ENCODE measurements around the gene ZNF398.

ZNF398 gene

DNA sequence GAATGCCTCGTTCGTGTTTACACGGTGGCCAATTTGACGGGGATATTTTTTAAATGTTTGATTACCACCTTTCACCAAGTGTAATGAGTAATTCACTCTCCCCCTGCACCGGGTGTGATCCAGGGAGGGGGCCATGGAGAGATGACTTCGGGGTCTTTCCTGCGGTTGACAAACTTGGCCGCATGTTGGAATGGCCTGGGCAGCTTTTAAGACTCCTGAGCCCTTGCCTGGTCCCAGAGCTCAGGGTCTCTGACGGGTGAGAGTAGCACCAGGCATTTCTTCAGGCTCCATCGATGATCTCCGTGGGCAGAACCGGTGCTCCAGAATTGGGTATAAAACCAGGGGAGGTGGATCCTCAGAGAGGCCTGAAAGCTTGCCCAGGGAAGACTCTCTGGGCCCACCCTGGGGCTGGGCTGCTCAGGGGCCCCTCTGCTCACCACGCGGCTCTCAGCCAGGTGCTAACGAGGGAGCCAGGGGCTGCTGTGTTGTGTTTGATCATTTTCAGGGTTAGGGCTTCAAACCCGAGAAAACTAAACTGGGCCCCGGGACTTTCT is 49.0 kb downstream of the ZNF398 start:
- DNase-seq (ENCODE audit: low read depth in 2 of 2): no peak

DNA sequence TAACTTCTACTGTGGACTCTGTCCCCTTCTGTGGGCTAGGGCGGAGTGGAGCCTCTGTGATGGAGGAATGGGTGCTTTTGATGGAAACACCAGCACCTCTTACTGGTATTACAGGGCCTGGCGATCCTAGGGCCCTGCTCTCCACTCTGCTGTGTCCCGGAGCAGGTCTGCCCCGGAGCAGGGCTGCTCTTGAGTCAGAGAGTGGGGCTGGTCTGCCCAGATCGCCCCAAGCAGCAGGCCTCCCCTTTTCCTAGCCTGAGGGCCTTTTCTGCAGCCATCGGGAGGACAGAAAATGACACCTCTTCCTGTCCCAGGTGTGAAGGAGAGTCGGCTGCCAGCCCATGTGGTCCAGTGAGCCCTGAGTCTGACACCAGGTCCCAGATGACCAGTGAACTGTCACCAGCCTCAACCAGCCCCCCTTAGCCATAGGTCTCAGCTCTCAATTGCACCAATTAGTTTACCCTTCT is 49.5 kb downstream of the ZNF398 start:
- no peak for DNase-seq (ENCODE audit: low read depth in 2 of 2)

DNA sequence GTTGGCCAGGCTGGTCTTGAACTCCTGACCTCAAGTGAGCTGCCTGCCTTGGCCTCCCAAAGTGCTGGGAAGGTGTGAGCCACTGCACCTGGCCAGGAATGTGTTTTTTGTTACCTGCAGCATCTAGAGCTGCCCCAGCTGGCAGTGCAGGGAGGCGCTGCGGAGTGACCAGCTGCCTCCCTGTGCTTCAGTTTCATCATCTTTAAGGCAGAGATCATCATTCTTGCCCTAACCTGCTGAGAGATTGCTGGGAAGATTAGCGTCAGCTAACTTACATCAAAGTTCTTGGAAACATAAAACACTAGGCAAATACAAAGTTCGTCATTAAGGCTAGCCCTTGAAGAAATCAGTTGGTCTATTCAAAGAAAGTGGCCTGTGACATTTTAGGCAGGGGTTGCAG is 50.4 kb downstream of the ZNF398 start:
- DNase-seq (ENCODE audit: low read depth in 2 of 2): no peak

DNA sequence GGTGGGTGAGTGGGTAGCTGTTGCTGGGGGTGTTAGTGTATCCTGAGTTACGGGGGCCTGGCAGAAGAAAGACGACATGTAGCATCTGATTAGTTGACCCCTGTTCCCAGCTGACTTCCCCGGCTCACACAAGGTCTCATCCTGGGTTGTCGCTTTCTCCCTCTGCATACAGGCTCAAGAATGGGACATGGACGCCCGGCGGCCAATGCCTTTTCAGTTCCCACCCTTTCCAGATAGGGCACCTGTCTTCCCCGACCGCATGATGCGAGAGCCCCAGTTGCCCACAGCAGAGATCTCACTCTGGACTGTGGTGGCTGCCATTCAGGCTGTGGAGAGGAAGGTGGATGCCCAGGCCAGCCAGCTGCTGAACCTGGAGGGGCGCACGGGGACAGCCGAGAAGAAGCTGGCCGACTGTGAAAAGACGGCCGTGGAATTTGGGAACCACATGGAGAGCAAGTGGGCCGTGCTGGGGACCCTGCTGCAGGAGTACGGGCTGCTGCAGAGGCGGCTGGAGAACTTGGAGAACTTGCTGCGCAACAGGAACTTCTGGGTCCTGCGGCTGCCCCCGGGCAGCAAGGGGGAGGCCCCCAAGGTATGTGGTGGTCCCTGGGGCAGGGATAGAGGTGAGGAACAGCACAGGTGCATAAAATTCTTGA is 51.0 kb downstream of the ZNF398 start:
- no peak for DNase-seq (ENCODE audit: low read depth in 2 of 2)

DNA sequence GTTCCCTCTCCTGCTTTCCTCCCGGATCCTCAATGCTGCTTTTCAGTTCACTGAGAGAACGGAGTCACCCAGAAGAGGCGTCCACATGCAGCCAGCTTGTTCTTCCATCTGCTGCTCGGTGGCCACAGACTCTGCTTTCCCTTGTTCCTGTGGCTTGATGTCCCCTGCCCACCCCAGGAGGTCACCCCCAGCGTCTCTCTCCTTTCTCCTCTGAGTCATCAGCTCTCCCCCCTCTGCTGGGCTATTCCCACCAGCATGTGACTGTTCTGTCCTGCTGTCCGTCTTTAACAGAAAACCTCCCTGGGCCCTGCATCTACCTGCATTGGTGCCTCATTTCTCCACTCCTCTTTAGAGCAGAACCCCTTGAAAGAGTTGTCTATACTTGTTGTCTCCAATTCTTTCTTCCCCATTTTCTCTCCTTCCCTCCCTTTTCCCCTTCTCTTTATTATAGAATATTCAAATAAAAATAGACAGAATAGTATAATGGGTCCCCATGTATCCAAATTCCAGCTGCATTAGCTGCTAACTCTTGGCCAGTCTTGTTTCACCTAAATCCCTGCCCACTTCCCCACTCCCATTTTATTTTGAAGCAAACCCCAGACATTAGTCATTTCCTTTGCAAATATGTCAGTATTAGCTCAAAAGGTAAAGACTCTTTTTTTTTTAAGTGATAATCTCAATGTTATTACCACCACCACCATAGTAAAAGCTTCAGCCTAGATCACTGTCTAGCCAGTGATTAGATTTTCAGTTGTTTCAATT is 52.2 kb downstream of the ZNF398 start:
- DNase-seq (ENCODE audit: low read depth in 2 of 2): no peak

DNA sequence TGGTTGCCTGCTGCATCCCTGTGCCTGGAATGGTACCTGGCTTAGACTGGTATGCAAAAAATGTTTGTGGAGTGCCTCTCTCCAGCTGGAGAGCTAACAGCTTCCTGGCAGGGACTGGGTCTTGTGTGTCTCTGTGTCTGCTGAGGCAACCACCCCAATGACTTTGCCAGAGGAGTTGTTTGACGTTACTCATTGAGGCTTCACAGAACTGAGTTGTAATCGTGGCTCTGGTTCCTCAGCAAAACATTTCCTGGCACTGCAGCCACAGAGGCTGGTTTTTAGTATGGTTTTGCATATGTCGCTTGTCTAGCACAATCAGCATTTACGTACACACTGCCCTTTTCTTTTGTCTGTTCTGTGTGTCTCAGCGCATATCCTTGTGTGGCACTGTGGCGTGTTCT is 55.6 kb downstream of the ZNF398 start:
- peak in 1 of 2 donors; percentile 25 for DNase-seq (ENCODE audit: low read depth in 2 of 2)

DNA sequence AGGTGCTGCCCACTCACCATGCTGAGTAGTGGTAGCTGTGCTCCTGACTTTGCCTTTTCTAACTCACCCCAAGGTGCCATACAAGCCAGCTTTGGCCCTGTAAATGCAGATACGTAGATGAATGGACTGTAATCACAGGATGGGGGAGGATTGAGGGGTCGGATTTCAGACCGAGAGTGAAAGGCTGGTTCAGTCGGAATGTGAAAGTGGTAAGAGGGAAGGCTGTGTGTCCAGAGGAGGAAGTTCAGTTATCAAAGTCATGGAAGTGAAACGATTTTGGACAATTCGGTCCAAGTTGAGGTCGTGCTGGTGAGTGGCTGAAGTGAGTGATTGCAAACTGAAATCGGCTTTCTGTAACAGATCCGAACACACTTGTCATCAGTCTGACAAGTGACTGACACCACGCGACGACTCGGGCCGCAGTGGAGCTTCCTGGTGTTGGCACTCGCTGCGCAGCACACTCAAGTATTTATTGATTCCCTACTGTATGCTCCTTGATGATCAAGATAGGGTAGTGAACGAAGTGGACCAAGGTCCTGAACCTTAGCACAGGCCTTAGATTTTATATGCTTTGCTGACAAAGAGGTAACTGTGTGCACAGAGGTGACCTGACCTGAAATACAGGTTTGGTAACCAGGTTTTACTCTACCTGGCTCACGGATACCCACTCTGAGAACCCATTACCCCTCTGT is 58.6 kb downstream of the ZNF398 start:
- no peak for DNase-seq (ENCODE audit: low read depth in 2 of 2)

DNA sequence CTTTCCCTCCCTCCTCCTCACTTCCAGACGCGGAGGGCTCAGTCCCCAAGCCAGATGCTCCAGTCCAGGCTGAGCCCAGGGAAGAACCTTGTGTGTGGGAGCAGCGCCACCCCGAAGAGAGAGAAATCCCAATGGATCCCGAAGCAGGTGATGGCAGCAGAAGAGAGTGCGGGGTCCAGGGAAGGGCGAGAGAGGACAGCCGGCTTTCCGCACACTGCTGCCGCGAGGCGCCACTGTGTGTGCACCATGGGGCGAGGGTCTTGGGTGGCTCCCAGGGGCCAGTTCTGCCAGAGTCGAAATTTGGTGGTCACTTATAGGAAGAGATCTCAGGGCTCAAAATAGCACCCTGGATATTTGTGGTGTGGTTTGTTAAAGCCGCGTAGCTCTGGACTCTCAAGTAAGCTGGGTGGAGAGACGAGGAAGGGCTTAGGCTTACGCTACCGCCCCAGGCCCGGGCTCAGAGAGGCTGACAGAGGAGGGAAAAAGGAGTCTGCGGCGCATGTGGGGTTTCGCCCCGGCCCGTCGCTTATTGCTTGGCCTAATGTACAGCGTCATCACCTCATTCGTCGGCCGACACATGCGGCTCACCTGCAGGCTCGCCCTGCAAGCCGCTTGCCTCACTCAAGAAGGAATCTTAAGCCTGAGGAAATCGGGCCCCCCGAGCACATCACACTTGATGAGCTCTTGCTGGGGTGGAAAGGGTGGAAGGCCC is 60.2 kb downstream of the ZNF398 start:
- no peak for DNase-seq (ENCODE audit: low read depth in 2 of 2)

DNA sequence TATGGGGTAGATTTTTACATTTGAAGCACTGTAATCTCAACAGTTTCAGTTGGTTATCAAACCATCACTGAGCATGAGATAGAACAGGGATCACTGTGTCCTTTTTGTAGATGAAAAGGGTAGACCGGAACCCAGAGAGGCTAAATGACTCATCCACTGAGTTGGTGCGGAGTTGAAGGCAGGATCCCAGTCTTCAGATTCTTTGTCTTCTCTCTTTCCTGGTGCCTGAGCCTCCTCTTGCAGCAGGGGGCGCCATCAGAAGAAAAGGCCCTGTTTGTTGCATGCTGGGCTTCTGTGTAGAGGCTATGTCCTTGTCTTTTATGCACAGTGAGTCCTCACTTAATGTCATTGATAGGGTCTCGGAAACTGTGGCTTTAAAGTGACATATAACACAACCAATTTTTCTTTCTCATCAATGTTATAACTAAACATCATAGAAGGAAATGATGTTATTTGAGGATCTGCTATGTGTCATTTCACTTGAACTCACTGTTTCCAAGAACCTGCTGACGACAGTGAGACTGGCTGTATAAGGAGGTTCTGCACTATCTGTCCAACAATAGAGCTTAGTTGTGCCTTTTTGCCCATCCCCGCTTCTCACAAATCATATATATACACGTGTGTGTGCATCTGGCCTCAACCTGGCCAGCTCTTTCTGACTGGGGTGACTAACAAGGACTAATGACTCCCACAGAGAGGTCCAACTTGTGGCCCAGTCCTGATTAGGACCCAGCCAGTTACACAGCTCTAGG is 62.4 kb downstream of the ZNF398 start:
- DNase-seq (ENCODE audit: low read depth in 2 of 2): peak; percentile 83 to 88

DNA sequence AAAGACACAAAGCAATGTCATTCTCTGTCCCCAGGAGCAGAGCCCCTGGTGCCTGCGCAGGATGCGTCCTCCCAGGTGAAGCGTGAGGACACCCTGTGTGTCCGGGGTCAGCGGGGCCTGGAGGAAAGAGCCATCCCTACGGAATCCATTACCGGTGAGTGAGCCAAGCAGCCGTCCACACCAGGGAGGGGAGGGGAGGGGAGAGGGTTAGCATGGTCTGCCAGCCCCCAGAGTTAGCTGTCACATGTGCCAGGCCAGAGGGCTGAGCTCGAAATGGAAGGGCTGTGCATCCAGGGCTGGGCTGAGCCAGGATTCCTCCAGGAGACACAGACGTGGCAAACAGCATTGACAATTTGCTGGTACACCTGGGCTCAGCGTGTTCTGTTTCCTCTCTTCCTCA is 63.3 kb downstream of the ZNF398 start:
- no peak for DNase-seq (ENCODE audit: low read depth in 2 of 2)

DNA sequence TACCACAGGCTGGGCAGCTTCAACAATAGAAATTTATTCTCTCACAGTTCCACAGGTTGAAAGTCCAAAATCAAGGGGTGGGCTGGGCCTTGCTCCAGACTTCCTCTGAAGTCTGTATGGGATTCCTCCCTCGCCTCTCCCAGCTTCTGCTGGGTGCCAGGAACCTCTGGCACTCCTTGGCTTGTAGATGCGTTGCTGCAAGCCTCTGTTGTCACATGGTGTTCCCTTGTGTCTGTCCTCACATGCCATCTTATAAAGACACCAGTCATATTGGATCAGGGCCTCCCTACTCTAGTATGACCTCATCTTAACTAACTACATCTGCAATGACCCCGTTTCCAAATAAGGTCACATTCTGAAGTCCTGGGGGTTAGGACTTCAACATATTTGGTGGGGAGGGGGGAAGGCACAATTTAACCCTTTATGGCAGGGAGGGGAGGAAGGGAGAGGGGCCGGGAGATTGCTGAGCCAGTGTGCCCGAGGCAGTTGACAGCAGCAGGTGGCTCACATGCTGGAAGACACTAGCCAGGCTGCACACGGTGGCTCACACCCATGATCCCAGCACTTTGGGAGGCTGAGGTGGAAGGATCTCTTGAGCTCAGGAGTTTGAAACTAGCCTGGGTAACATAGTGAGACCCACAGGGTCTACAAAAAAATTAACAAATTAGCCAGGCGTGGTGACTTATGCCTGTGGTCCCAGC is 66.9 kb downstream of the ZNF398 start:
- DNase-seq (ENCODE audit: low read depth in 2 of 2): no peak

DNA sequence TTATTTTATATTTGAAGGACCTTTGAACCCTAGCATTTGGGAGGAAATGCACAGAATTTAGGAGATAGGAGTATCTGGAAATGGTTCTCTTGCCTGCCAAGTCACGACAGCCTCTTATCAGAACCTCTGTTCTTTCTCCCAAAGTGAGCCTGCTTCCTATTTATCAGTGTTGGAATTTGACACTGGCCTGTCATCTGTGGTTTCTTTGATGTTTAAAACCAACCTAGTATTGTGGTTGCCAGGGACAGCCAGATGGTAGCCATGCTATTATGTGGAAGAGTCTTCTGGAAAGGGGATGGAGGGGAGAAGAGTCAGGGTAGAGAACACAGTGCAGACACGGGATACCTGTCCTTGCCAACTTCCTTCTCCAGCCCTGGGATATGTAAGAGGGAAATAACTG is 69.1 kb downstream of the ZNF398 start:
- DNase-seq (ENCODE audit: low read depth in 2 of 2): no peak

DNA sequence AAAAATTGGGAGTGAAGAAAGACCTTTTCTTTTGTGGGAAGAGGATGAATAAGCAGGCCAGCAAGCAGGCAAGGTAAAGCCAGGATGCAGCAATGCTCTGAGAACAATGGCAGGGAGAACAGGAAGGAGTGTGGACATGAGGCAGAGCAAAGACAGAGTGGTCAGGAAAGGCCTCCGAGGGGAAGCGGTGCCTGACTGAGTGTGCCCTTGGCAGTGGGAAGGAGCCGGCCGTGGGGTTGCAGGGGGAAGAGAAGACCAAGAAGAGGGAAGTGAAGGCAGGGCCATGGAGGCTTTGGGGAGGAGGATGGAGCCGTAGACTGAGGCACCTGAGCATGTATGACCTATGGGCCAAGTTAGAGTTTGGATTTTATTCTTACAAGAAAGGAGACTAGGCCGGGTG is 70.3 kb downstream of the ZNF398 start:
- DNase-seq (ENCODE audit: low read depth in 2 of 2): no peak

DNA sequence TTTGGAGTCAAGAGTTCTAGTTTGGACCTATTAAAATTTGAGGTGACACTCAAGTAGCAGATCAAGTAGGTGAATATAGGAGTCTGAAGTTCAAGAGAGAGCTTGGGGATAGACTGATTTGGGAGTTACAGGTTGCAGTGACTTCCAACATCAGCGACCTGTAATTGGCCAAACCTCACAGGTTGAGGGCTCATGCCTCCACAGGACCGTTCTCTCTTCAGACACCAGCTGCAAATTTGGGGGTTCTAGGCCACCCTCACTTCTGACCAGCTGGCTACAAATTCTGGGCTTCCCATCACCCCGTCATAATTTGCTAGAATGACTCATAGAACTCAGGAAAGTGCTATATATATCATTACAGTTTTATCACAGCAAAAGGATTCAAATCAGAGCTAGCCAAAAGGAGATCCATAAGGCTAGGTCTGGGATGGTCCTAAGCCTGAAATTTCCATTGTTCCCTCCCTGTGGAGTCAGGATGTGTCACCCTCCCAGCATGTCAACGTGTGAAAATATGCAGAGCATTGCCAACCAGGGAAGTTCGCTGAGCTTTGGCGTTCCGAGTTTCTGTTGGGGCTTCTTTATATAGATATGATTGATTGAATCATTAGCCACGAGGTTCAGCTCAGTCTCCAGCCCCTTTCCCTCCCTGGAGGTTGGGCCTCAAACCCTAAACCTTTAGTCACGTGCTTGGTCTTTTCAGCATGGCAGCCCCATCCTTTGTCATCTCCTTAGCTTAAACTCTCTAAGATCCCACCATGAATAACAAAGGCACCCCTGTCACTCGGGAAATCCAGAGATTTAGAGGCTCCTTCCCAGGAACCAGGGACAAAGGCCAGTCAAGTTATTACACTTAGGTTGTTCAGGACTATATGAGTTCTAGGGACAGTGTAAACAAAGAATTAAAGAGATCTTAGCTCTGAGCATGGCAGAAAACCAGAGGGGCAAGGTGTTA is 71.5 kb downstream of the ZNF398 start:
- DNase-seq (ENCODE audit: low read depth in 2 of 2): no peak

DNA sequence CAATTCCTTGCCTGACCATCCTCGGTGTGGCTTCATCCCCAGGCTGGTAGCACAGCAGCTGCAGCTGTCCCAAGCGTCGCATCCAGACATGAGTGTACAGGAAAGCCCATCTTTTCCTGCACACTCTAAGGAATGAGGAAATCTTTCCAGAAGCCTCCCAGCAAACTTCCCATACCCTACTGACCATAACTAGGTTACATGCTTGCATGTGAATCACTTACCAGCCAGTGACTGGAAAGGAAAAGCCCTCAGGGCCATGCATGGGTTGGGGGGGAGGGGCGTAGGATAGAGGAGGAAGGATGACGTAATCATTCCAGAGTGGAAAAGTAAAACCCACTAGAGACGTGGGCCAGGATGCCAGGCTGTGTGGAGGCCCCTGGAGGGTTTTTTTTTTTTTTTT is 73.3 kb downstream of the ZNF398 start:
- no peak for DNase-seq (ENCODE audit: low read depth in 2 of 2)

DNA sequence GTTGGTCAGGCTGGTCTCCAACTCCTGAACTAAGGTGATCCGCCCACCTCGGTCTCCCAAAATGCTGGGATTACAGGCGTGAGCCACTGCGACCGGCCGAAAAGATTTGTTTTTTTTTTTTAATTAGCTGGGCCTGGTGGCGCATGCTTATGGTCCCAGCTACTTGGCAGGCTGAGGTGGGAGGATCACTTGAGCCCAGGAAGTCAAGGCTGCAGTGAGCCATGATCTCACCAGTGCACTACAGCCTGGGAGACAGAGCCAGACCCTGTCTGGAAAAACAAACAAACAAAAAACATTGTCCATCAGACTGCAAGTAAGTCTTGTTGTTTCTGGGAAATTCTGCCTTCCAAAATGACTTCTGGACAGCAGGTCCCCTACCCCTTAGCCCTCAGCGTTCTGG is 75.9 kb downstream of the ZNF398 start:
- DNase-seq (ENCODE audit: low read depth in 2 of 2): no peak

DNA sequence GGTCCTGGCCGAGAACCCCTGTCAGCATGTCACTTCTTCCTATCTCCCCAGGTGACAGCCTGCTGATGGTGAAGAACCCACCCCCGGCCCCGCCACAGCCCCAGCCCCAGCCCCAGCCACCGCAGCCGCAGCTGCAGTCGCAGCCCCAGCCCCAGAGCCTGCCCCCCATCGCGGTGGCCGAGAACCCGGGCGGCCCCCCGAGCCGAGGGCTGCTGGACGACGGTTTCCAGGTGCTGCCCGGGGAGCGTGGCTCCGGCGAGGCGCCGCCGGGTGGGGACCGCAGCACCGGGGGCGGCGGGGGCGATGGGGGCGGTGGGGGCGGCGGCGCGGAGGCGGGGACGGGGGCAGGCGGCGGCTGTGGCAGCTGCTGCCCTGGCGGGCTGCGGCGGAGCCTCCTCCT is 76.5 kb downstream of the ZNF398 start:
- no peak for DNase-seq (ENCODE audit: low read depth in 2 of 2)

DNA sequence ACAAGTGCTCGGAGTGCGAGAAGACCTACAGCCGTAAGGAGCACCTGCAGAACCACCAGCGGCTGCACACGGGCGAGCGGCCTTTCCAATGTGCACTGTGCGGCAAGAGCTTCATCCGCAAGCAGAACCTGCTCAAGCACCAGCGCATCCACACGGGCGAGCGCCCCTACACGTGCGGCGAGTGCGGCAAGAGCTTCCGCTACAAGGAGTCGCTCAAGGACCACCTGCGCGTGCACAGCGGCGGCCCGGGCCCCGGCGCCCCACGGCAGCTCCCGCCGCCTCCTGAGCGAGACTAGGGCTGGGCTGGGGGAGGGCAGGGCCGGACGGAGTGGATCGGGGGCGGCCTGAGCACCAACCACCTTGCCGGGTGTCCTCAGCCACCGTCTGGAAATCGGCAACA is 77.1 kb downstream of the ZNF398 start:
- DNase-seq (ENCODE audit: low read depth in 2 of 2): no peak

DNA sequence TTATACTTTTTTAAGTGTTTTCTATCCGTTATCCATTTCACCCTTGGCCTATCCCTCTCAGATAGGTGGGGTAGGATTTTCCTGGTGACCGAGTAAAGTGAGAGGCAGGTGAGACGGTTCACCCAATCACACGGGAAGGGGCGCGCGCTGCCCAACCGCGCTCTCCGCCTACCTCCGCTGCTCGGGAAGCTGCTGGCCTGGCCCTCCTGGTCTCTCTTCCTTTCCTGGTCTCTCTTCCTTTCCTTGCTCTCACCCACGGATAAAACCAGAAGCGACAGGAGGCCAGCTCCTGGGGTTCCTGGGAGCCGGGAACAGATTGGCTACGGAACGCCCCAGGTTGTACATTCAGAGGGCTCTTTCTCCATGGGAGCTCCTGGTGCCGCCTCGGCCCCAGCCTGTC is 77.9 kb downstream of the ZNF398 start:
- DNase-seq (ENCODE audit: low read depth in 2 of 2): no peak

Data from stimulated activated CD4-positive, alpha-beta T cell treated with anti-CD3 and anti-CD28 coated beads, Interleukin-15, amount 100 ng/mL, for 48 hours (primary cell).